ENCODE results near the gene MYO1F. TPM values are rescaled to one million over a fixed set of nuclear protein-coding genes. Genes with fewer than 3 reads are reported as not detected.

The MYO1F gene
- total and polyA plus RNA-seq, 5 experiments from 2014 or later = 4.4 to 65.0 (median 30.1) TPM

GRCh38 chr19:8475005-8475404 lies 102.2 kb downstream of the MYO1F start:
- Mint-ChIP-seq H3K9me3 (no peaks in the 10 kb centered on the region), H3K4me1 (peaks cover 23 to 65% (median 38%) of the 10 kb centered on the region in 4 donors), H3K36me3 (peaks cover 0 to 83% (median 8%) of the 10 kb centered on the region in 3 donors), H3K4me3 (no peak overlapping the region), H3K27ac (peak overlapping the region in 7 of 10 donors; percentile 47 to 68 (median 58)), H3K27me3 (no peaks in the 10 kb centered on the region)
- POLR2A ChIA-PET = interaction anchor here (0.7 kb wide), 1 partner anchor 34 kb away, joined by 3 read pairs; no protein-coding TSS in a partner anchor
- no peak for DNase-seq
- ATAC-seq = no peak

- peak overlapping the region in 3 of 10 donors; percentile 14 to 45 (median 42) for H3K4me3 Mint-ChIP-seq
- H3K9me3 Mint-ChIP-seq = no peaks in the 10 kb centered on the region
- no peaks in the 10 kb centered on the region for H3K27me3 Mint-ChIP-seq
- no peak for DNase-seq
- POLR2A ChIA-PET = interaction anchor here (0.7 kb wide), 1 partner anchor 27 kb away, joined by 3 read pairs; no protein-coding TSS in a partner anchor
- ATAC-seq = no peak
- peaks cover 30 to 64% (median 42%) of the 10 kb centered on the region in 4 donors for H3K4me1 Mint-ChIP-seq
- peaks cover 6 to 92% (median 15%) of the 10 kb centered on the region in 3 donors for H3K36me3 Mint-ChIP-seq
- peak overlapping the region; percentile 37 to 87 (median 72) for H3K27ac Mint-ChIP-seq
These were observed 103.4 kb downstream of the MYO1F start for GRCh38 chr19:8473648-8474476.

Other genes starting within 250 kb of the MYO1F start
- 1 to 10 TPM; 1.4 to 3.3 TPM for gene KANK3, start 234.2 kb downstream of the MYO1F start, total RNA-seq
- gene KANK3, start 234.2 kb downstream of the MYO1F start, polyA plus RNA-seq = 1 to 10 TPM in 2 of 3 donors, under 1 TPM in 1; 0.82 to 2.3 (median 1.5) TPM
- not detected for gene ANGPTL4, start 213.3 kb downstream of the MYO1F start, total RNA-seq
- under 1 TPM in 1 of 3 donors, not detected in 2; 0.23 TPM for gene ANGPTL4, start 213.3 kb downstream of the MYO1F start, polyA plus RNA-seq
- 100 to 1,000 TPM; 108 to 112 TPM for gene RAB11B, start 187.1 kb downstream of the MYO1F start, total RNA-seq
- gene RAB11B, start 187.1 kb downstream of the MYO1F start, polyA plus RNA-seq = 10 to 100 TPM; 46.9 to 73.6 (median 53.9) TPM
- 10 to 100 TPM; 25.8 to 31.4 TPM for gene MARCHF2, start 164.1 kb downstream of the MYO1F start, total RNA-seq
- gene MARCHF2, start 164.1 kb downstream of the MYO1F start, polyA plus RNA-seq = 10 to 100 TPM; 21.1 to 40.1 (median 38.2) TPM
- gene HNRNPM, start 132.5 kb downstream of the MYO1F start, total RNA-seq = 100 to 1,000 TPM; 207 to 227 TPM
- gene HNRNPM, start 132.5 kb downstream of the MYO1F start, polyA plus RNA-seq = 100 to 1,000 TPM; 214 to 304 (median 217) TPM
- 1 to 10 TPM; 3.5 to 4.7 TPM for gene PRAM1, start 74.8 kb downstream of the MYO1F start, total RNA-seq
- under 1 TPM in 2 of 3 donors, not detected in 1; 0.07 to 0.20 TPM for gene PRAM1, start 74.8 kb downstream of the MYO1F start, polyA plus RNA-seq
- 10 to 100 TPM; 70.2 to 73.1 TPM for gene ZNF414, start 63.3 kb downstream of the MYO1F start, total RNA-seq
- gene ZNF414, start 63.3 kb downstream of the MYO1F start, polyA plus RNA-seq = 10 to 100 TPM; 15.2 to 34.2 (median 27.7) TPM
- gene ADAMTS10, start 33.3 kb upstream of the MYO1F start, total RNA-seq = 100 to 1,000 TPM; 190 to 196 TPM
- 1 to 10 TPM; 1.2 to 3.4 (median 2.0) TPM for gene ADAMTS10, start 33.3 kb upstream of the MYO1F start, polyA plus RNA-seq
- gene NFILZ, start 53.2 kb upstream of the MYO1F start, total RNA-seq = not detected
- not detected for gene NFILZ, start 53.2 kb upstream of the MYO1F start, polyA plus RNA-seq
- not detected for gene ACTL9, start 121.4 kb upstream of the MYO1F start, total RNA-seq
- gene ACTL9, start 121.4 kb upstream of the MYO1F start, polyA plus RNA-seq = not detected
- gene OR2Z1, start 144.2 kb upstream of the MYO1F start, total RNA-seq = not detected
- gene OR2Z1, start 144.2 kb upstream of the MYO1F start, polyA plus RNA-seq = not detected